ENCODE measurements around the gene SLC13A3.

- TF ChIP-seq POLR2A (IDR thresholded peaks at IDR 0.05): no peak
- no peak for TF ChIP-seq CTCF (IDR thresholded peaks at IDR 0.05 in 4 of 5, conservative IDR thresholded peaks at IDR 0.05 in 1 of 5)
Measured at GRCh38 chr20:46551522-46552381, 99.5 kb downstream of the SLC13A3 start.

Measured in gastrocnemius medialis (tissue), 4 donors.